Peyer's patch (tissue), 4 donors: ENCODE results near the gene FAM20B.

ENCODE experiments used
- CTCF ChIP-seq, 6 experiments: fragments of 450-650 bp in 4 of 6; fragments of 200-600 bp in 2 of 6; sonication (generic) in 1 of 6; IDR thresholded peaks; one replicate each; pipeline ENCODE4 v1.5.1; 2017 to 2019; ENCODE audit warnings: antibody characterized with exemption in 6 of 6, mild to moderate bottlenecking in 3 of 6, moderate library complexity in 1 of 6
- POLR2A ChIP-seq, 2 donors: fragments of 450-650 bp; IDR thresholded peaks; one replicate each; pipeline ENCODE4 v1.5.1; 2017; ENCODE audit warnings: antibody characterized with exemption in 2 of 2, mild to moderate bottlenecking in 2 of 2, moderate library complexity in 2 of 2

GRCh38 chr1:179061360-179062282 is 35.9 kb downstream of the FAM20B start:
- TF ChIP-seq CTCF (IDR thresholded peaks at IDR 0.05), result no peak
- no peak for TF ChIP-seq POLR2A (IDR thresholded peaks at IDR 0.05)
